Frontal cortex (tissue), 4 donors: Measurements from ENCODE around the gene CCDC85A. TPM values are rescaled to one million over a fixed set of nuclear protein-coding genes. Genes with fewer than 3 reads are reported as not detected.

ENCODE experiments used
- DNase-seq, 2 donors: peaks; one replicate each; pipeline ENCODE4 v3.0.0; 2012; ENCODE audit warnings: low spot score in 2 of 2
- FAIRE-seq: peaks from 2 replicates; lab custom pipeline; 2012; peaks lifted over from hg19 to GRCh38; lab: Jason Lieb, UNC
- total RNA-seq: library from RNA; depleted of rRNA; stranded (reverse); fragments of >200 nt; gene quantifications from one replicate; pipeline ENCODE4 v1.2.3, GENCODE V29; 2014
- donor health status: control.
- donor health status: control.
- donor health status: control.

The CCDC85A gene
- total RNA-seq, 1 donor from 2014 or later, result 31.0 TPM

DNA sequence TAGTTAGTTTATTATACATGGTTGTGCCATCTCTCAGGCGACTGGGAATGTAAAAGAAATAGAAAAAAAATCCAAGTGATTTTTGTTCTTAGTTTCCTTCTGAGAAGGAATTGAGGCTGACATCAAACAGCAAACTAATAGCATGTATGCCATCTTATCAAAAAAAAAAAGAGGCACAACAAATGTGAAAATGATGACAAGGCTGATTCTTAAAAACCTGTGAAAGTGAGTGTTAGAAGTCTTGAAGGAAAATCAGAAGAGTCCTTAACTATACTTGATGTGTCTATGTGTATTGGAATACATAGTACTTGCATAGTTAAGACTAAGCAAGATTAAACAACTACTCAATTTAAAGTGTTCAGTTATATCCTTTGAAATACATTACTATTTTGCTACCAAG, 161.0 kb downstream of the CCDC85A start:
- FAIRE-seq (no peak), DNase-seq (no peak)

DNA sequence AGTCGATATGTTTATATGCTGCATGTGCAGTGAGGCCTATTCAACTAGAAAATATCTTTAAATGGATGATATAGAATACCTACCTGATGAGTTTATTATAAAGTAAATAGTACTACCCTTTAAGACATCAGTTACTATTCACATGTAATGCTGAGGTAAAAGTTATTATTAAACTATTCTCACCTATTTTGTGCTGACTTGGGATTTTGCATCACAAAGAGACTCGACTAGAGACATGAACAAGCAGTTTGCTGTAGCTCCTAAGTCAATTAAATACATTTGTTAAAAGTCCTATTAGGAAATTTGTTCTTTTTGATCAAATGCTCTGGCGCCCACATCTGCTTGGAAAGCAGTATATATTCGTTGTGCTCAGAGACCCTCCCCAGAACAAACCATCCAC, 164.1 kb downstream of the CCDC85A start:
- no peak for DNase-seq
- FAIRE-seq, result no peak

DNA sequence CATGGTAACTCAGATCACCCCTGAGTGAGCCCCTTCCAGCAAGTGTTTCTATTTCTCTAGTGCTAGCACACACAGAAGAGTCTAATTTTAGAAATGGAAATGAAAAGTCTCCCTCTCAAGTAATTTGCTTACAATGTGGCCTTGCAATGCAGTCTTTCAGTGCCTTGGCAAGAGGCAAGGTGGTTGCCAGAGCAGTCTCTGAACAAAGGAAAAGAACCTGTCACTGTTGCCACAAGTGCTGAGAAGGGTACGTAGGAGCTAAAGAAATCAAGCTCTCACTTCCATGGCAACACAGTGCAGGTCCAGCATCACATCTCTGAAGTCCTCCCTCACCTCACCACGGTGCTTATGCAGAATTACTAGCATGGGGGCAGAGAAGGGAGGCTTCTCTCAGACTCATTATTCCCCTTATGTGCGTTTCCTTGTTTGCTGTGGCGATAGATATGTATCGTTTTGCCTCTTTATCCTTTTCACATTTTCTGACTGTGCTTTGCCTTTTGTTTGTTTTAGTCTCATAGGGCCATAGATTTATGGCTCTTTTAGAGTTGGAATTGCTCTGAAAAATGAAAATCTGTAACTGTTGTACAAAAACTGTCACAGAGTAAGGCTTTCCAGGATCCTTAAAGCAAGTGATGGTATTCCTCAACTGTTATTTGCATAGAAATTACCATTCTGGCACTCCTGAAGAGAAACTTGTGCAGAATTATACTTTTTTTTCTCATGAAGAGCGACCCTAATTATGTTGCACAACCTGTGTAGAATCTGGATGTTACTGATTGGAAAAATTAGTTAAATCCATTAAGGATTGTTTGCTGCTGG, 164.8 kb downstream of the CCDC85A start:
- DNase-seq (no peak), FAIRE-seq (no peak)

DNA sequence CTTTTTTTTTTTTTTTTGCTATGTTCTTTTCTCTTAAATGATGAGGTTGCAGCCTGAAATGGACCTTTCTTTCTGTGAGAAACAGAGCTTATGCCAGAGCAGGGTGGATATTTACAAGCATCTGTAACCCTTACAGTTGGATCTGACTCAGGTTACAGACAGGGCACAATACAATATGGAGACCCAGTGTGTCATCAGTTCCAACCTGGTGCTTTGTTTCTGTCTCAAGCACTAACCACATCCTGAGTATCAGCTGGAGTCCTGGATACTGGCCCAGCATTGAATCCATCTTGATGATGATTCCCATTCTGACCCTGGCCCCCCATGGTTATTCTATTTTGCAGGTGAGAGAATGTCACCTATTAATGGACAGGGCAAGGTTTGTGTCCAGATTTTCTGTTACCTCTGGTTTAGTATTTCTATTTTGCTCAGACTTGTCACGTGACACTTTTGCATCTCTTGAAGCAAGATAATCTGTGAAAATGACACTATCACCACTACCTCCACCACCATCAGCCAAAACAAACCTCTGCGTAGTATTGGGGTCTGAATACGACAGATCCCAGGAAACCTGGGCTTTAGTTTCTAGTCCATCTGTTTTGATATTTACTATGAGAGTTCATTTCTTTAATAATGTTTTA, 174.0 kb downstream of the CCDC85A start:
- DNase-seq (no peak), FAIRE-seq (no peak)

DNA sequence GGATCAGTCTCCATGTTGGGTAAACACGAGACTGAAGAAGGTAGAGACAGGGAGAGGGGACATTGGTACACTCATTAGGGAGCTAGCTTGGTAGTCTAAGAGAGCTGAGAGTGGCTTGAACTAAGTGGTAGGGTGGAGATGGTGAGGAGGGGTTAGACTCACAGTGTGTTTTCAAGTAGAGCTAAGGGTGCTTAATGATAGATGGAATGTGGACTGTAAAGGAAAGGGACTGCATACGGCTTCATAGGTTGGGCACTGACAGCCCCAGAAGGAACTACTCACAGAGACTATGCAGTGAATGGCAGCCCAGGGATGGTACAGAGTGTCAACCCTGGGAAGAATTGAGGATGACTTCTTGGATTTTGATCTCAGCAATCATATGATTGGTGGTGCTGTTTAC, 178.1 kb downstream of the CCDC85A start:
- no peak for FAIRE-seq
- no peak for DNase-seq

DNA sequence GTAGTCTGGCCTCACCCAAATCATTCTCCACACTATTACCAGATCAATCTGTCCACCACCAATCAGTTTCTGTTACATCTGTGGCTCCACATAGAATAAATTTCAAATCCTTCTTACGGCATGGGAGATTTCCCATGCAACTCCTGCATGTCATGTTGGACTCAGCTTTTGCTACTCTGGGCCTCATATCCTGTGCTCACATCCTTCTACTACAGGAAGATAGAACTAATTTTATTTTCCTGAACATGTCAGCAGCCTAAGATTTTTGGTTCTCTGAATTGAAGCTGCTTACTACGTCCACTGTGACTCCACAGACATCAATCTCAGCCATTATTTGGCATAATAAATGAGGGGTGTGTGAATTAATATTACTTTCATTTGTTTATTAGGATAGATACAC, 181.1 kb downstream of the CCDC85A start:
- DNase-seq (no peak), FAIRE-seq (no peak)

DNA sequence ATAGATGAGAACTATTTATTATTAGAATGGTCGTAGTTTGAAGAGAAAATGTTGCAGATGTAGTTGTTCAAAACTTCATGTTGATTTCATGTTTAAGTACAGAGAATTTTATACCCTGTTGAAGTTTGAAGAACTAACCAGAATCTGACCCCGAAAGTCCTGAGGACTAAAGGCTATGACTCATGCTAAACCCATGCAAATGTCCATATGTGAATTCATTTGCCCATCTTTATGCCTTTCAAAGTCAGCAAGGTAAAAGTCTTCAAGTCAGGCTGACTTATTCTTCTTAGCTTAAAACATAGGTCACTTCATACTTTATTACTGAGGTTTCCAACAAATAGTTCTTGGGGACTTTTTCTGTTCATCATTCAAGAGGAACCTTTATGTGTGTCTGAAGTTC, 185.5 kb downstream of the CCDC85A start:
- no peak for FAIRE-seq
- no peak for DNase-seq

DNA sequence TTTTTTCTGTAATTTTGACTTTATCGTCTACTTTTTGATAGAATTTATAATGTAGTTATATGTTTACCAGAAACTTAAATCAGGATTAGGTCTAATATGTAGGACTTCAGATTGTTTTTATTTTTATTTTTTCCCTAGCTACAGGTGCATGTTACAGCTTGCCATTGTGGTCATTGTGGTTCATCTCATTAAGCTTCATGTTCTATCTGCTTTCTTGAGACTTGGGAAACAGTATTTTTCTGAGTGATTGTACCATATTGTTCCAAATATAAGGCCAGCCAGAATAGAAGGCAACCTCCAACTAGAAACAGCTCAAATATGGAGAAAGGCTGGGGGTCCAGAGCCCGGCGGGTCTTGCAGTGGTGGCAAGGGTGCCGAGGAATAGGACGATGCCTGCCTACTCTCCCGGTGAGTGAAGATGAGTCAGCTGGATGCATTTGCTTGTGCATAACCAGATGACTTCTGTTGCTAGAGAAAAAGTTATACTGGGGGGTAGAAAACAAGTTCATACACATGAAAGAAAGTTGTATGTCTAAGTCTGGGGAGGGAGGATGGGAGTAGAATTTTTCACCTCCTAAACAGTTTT, 188.4 kb downstream of the CCDC85A start:
- DNase-seq (no peak), FAIRE-seq (no peak)

DNA sequence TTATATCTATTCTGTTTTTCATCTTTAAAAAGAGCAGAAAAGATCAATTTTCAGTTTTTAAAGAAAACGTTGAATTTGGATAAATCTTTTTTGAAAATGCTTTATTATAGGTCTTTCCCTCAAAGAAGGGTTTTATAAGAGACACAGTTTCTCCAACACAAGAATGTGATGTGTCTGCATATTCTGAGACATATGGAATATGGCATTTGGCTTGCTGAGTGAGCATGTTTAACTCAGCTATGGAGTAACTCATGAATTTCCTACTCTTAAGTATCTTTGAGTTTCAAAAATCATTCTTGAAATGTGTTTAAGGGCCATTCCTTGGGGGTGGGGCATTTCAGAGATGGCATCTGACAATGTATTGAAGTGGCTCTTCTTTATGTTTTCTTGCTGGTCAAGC, 191.5 kb downstream of the CCDC85A start:
- no peak for DNase-seq

DNA sequence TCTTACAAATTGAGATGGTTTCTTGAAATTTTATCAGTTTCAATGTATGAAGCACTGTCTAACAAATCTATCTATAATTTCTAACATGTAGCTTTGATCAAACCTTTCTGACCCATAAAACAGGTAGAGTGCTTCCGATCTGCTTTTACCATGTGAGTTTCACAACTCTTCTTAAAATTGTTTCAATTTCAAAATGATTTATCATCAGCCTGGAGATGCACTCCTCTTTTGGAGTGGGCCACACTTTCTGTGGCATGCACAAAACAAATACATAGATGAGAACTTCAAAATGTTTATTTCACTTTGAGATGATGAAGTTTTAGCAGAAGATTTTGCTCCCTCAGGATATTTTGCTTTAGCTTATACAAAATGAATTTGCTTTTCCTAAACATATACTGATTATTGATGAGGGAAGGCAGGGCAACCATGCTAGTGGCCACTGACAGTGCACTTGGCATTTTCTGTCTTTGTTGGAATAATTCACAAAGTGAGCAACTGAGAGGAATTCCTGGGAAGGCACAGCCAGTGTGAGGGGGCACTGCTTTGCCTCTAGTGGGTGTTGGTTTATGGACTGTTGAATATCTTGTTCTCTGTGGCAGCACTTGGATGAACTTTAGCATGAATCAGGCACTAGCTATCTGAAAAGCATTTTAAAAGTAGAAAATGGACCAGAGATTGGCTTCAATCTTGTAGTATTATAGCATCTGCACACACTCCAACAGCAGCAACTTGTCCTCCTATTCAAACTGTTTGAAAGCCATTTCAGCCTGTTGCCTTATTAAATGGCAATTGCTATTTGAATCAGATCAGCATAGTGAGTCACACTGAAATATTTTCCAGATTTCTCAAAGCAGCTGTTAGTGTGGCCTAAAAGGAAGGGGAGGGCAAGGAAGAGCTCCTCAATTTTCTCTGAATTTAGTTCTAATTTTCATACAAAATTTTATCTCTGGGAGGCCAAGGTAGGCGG, 193.2 kb downstream of the CCDC85A start:
- FAIRE-seq (no peak), DNase-seq (no peak)

More for the DNA sequence above, 191.5 kb downstream of the CCDC85A start:
- no peak for FAIRE-seq

DNA sequence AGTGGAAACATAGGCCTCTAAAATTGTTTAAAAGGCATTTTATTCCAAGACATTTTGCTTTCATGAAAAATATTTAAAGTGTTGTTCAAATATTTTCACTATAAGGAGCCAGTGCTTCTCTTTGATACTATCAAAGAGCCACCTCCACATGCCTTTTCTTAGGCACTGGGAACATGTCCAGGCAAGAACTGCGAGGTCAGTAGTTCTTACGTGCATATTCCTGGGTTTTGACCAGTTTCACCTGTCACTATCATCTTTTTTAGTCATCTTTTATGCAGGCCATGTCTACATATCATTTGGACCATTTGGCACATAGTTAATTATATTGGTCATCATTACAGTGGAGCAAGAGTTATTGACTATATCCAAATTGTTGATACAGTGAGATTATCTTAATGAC, 195.3 kb downstream of the CCDC85A start:
- FAIRE-seq (no peak), DNase-seq (no peak)

DNA sequence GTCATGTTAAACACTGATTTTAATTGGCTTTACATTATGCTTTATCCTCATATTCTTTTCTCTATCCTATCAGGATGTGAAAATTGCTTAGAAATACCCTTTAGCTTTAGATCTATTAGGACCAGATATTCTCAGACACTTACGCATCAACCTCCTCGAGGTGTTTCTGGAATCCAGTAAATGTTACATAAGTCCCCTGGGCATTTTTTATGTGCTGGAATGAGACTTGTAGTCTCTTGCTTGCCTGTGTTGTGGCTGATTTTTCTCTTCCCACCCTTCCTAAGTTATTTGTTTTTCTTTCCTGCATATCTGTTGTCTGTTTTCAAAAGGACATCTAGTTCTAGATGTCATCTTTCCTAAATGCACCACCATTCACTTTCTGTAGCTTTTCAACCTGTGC, 197.1 kb downstream of the CCDC85A start:
- no peak for DNase-seq
- FAIRE-seq, result no peak

DNA sequence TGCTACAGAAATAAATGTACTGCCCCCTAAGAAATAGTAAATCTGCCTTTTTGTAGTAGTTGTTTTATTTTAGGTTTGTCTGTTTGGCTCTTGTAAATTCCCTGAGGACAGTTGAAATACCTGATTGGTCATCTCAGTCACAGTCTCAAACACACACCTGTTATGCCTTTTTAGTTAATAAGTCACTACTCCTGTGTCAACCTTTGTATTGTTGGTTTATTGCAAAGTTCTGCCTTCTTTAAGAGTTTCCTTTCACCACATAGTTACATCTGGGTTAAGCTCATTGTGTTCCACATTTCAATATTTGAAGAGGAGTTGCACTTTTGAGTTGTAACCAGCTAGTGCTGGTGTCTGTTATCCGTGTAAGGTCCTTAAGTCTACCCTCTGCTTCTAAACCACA, 198.7 kb downstream of the CCDC85A start:
- no peak for FAIRE-seq
- no peak for DNase-seq

DNA sequence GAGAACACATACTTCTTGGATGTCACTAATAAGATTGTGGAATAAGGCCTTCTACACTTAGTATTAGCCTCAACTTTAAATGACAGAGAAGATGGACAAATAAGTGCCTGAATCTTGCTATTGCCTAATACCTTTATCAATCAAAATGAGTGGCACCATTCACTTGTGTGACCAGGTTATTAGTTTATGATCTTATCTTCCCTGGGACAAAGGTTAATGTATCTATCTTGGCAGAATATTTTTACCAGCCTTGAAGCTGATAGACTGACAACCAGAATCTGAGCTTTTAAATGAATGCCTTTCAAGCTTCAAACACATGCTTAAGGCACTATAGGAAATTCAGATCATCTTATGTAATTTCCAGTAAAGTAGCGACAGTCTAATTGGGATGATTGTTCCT, 202.9 kb downstream of the CCDC85A start:
- FAIRE-seq (no peak), DNase-seq (no peak)

DNA sequence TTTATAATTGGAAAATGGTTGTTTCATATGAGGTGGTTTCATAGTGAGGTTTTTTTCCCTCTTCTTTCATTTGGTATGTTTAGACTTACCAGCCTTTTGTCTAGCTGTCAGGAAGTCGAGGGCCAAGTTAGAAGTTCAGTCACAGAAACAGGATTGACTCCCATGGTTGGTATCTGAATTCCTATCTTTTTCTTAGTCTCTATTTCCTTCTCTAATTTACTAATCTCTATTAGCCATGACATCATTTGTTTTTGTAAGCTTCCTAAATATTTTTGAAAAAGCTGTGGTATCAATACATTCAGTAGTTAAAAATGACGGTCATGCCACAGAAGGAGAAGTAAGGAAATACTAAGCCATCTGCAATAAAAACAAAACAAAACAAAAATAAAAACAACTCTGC, 206.9 kb downstream of the CCDC85A start:
- FAIRE-seq (no peak), DNase-seq (no peak)

DNA sequence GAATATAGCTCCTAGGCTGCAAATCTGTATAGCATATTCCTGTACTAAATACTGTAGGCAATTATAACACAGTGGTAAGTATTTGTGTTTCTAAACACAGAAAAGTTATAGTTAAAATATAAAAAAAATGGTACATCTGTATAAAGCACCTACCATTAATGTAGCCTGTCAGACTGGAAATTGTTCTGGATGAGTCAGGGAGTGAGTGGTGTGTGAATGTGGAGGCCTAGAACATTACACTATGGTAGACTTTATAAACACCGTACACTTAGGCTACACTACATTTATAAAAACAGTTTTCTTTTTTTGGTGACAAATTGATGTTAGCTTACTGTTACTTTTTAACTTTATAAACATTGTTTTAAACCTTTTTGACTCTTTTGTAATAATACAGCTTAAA, 226.3 kb downstream of the CCDC85A start:
- FAIRE-seq (peak; percentile 54), DNase-seq (no peak)

DNA sequence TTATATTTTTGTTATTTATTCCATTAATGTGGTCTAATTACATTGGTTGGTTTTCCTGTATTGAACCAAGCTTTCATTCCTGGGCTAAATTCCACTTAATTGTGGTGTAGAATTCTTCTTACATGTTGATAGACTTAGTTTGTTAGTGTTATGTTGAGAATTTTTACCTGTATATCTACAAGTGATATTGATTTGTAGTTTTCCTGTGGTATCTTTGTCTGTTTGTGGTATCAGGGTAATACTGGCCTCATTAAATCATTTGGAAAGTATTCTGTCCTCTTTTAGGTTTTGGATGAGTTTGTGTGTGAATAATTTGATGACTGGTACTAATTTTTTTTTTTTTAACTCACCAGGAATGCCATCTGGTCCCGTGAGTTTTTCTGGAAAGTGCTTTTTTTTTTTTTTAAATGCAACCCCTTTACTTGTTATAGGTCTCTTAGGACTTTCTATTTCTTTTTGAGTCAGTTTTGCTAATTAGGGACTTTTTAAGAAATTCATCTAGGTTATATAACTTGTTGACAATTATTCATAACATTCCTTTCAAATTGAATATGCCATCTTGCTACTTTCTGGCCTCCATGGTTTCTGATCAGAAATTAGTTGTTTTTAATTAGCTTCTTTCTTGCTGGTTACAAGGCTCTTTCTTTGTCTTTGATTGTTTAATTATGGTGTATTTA, 232.8 kb downstream of the CCDC85A start:
- FAIRE-seq, result no peak

More for the DNA sequence above, 232.8 kb downstream of the CCDC85A start:
- no peak for DNase-seq
